Thyroid gland (tissue), 4 donors: Measurements from ENCODE around the gene POLN. TPM values are rescaled to one million over a fixed set of nuclear protein-coding genes. Genes with fewer than 3 reads are reported as not detected.

Source experiments
- DNase-seq, 2 donors: peaks; one replicate each; pipeline ENCODE4 v3.0.0-alpha.2; 2019
- H3K27ac ChIP-seq, 3 donors: fragments of 200-600 bp; sonication (generic); 1 replicate in 2 of 3; 2 replicates in 1 of 3; pipeline ENCODE4 v1.5.1; 2016 to 2019; ENCODE audit warnings: mild to moderate bottlenecking in 1 of 3, moderate library complexity in 1 of 3
- H3K27me3 ChIP-seq: fragments of 200-600 bp; sonication (generic); one replicate; pipeline ENCODE4 v1.5.1; 2019
- H3K36me3 ChIP-seq, 2 donors: fragments of 200-600 bp; sonication (generic); one replicate each; pipeline ENCODE4 v1.5.1; 2016 to 2019
- H3K4me1 ChIP-seq, 2 donors: fragments of 200-600 bp; sonication (generic); one replicate each; pipeline ENCODE4 v1.5.1; 2017 to 2019
- H3K4me3 ChIP-seq, 3 donors: fragments of 200-600 bp; sonication (generic); replicated peaks in 1 of 3; 1 replicate in 2 of 3; 2 replicates in 1 of 3; pipeline ENCODE4 v1.5.1; 2016; ENCODE audit warnings: mild to moderate bottlenecking in 1 of 3
- H3K9me3 ChIP-seq: fragments of 200-600 bp; sonication (generic); one replicate; pipeline ENCODE4 v1.5.1; 2017
- CTCF ChIP-seq, 6 experiments: fragments of 200-600 bp in 3 of 6; fragments of 450-650 bp in 3 of 6; sonication (generic) in 3 of 6; IDR thresholded peaks; one replicate each; pipeline ENCODE4 v1.5.1; 2016 to 2019; ENCODE audit warnings: antibody characterized with exemption in 6 of 6, mild to moderate bottlenecking in 2 of 6, inconsistent platforms in 1 of 6, moderate library complexity in 1 of 6
- POLR2A ChIP-seq, 2 donors: fragments of 450-650 bp; IDR thresholded peaks; one replicate each; pipeline ENCODE4 v1.6.1; 2017; ENCODE audit warnings: antibody characterized with exemption in 2 of 2, mild to moderate bottlenecking in 2 of 2, moderate library complexity in 1 of 2
- WGBS, 2 donors: methylation state at CpG; one replicate each; pipeline ENCODE4 v1.1.5; 2017; 5-methylcytosine and 5-hydroxymethylcytosine counted together
- intact Hi-C: fragments of 100-400 bp; cut with DNase I; formaldehyde crosslinking; loops from one replicate; pipeline ENCODE4 v1.15.1; 2023
- total RNA-seq, 4 donors: library from RNA; depleted of rRNA; stranded (reverse); fragments of >200 nt; gene quantifications; one replicate each; pipeline ENCODE4 v1.2.3, GENCODE V29; 2016

POLN gene
- total RNA-seq, 4 donors from 2014 or later: 1.5 to 5.4 (median 3.0) TPM

- intact Hi-C loops: no loop called here
- H3K4me3 ChIP-seq: no peak overlapping the region
- no peak overlapping the region for H3K27ac ChIP-seq
- WGBS, 2 donors: 68 to 73% methylated on average over 4 of the region's 4 CpGs
- H3K4me1 ChIP-seq: no peaks in the 10 kb centered on the region
- no peaks in the 10 kb centered on the region for H3K27me3 ChIP-seq
- H3K9me3 ChIP-seq: no peaks in the 10 kb centered on the region
- H3K36me3 ChIP-seq: no peaks in the 10 kb centered on the region
- no peak for TF ChIP-seq CTCF (IDR thresholded peaks at IDR 0.05)
- no peak for TF ChIP-seq POLR2A (IDR thresholded peaks at IDR 0.05)
- DNase-seq: peak; percentile 4 to 7
Observed at GRCh38 chr4:2194496-2194895, 47.4 kb downstream of the POLN start.

- Histone ChIP-seq H3K4me3 (no peak overlapping the region), H3K36me3 (no peaks in the 10 kb centered on the region), H3K4me1 (no peaks in the 10 kb centered on the region), H3K9me3 (no peaks in the 10 kb centered on the region), H3K27ac (no peak overlapping the region), H3K27me3 (no peaks in the 10 kb centered on the region)
- 84 to 92% methylated on average over 7 of the region's 7 CpGs for WGBS, 2 donors
- intact Hi-C loops: no loop called here
- no peak for TF ChIP-seq POLR2A (IDR thresholded peaks at IDR 0.05)
- TF ChIP-seq CTCF (IDR thresholded peaks at IDR 0.05): no peak
- DNase-seq: no peak
Observed at GRCh38 chr4:2193326-2193725, 48.6 kb downstream of the POLN start.

GRCh38 chr4:2186865-2187172 is 55.1 kb downstream of the POLN start:
- H3K27ac ChIP-seq: no peak overlapping the region
- H3K9me3 ChIP-seq: no peaks in the 10 kb centered on the region
- no peak overlapping the region for H3K4me3 ChIP-seq
- intact Hi-C loops: loop anchor here (5.0 to 10.0 kb wide), 2 partner anchors 272 to 440 kb away; no protein-coding TSS in a partner anchor
- H3K36me3 ChIP-seq: no peaks in the 10 kb centered on the region
- no peak for TF ChIP-seq POLR2A (IDR thresholded peaks at IDR 0.05)
- no peak for TF ChIP-seq CTCF (IDR thresholded peaks at IDR 0.05)
- H3K27me3 ChIP-seq: no peaks in the 10 kb centered on the region
- DNase-seq: no peak
- H3K4me1 ChIP-seq: no peaks in the 10 kb centered on the region

GRCh38 chr4:2186133-2186864 is 55.6 kb downstream of the POLN start:
- intact Hi-C loops: loop anchor here (5.0 to 10.0 kb wide), 2 partner anchors 271 to 439 kb away; no protein-coding TSS in a partner anchor
- Histone ChIP-seq H3K4me1 (no peaks in the 10 kb centered on the region), H3K27ac (no peak overlapping the region), H3K36me3 (no peaks in the 10 kb centered on the region), H3K9me3 (no peaks in the 10 kb centered on the region), H3K4me3 (no peak overlapping the region), H3K27me3 (no peaks in the 10 kb centered on the region)
- peak in 5 of 6 experiments; percentile 30 to 77 (median 65) for TF ChIP-seq CTCF (IDR thresholded peaks at IDR 0.05)
- no peak for TF ChIP-seq POLR2A (IDR thresholded peaks at IDR 0.05)
- peak; percentile 51 to 57 for DNase-seq
- WGBS, 2 donors: 33 to 44% methylated on average over 9 of the region's 9 CpGs

- no peak overlapping the region for H3K27ac ChIP-seq
- no peaks in the 10 kb centered on the region for H3K36me3 ChIP-seq
- no peak overlapping the region for H3K4me3 ChIP-seq
- intact Hi-C loops: loop anchor here (10.0 kb wide), 1 partner anchor 269 kb away; no protein-coding TSS in a partner anchor
- no peak for DNase-seq
- no peak for TF ChIP-seq POLR2A (IDR thresholded peaks at IDR 0.05)
- no peak for TF ChIP-seq CTCF (IDR thresholded peaks at IDR 0.05)
- H3K9me3 ChIP-seq: no peaks in the 10 kb centered on the region
- peaks cover 13 to 15% of the 10 kb centered on the region in 2 donors for H3K4me1 ChIP-seq
- H3K27me3 ChIP-seq: no peaks in the 10 kb centered on the region
Observed at GRCh38 chr4:2183394-2183793, 58.5 kb downstream of the POLN start.
